Ectodermal cell (in vitro differentiated cells): ENCODE data around the gene KLHL3.

ENCODE experiments used
- H3K27ac ChIP-seq: 2 replicates; pipeline ENCODE4 v1.7.0; 2013; ENCODE audit warnings: mild to moderate bottlenecking, low read depth, low read length; ENCODE audit not compliant: insufficient read depth, poor library complexity, severe bottlenecking
- H3K27me3 ChIP-seq: 2 replicates; pipeline ENCODE4 v1.7.0; 2013; ENCODE audit warnings: mild to moderate bottlenecking, low read length; ENCODE audit not compliant: insufficient read depth, control insufficient read depth, poor library complexity, severe bottlenecking
- H3K36me3 ChIP-seq: one replicate; pipeline ENCODE4 v1.7.0; 2013; ENCODE audit warnings: low read length; ENCODE audit not compliant: control insufficient read depth, insufficient read depth
- H3K4me1 ChIP-seq: one replicate; pipeline ENCODE4 v1.7.0; 2013; ENCODE audit warnings: low read length; ENCODE audit not compliant: control insufficient read depth, insufficient read depth
- H3K4me3 ChIP-seq: 2 replicates; pipeline ENCODE4 v1.7.0; 2013; ENCODE audit warnings: low read depth, low read length, control low read depth; ENCODE audit not compliant: insufficient read depth
- H3K9me3 ChIP-seq: 2 replicates; pipeline ENCODE4 v1.7.0; 2013; ENCODE audit warnings: mild to moderate bottlenecking, low read length, moderate library complexity; ENCODE audit not compliant: control insufficient read depth
- WGBS, 2 experiments: methylation state at CpG; one replicate each; pipeline ENCODE4 v1.1.7; 2013; ENCODE audit warnings: missing lambda C conversion rate in 2 of 2; 5-methylcytosine and 5-hydroxymethylcytosine counted together

KLHL3 gene

DNA sequence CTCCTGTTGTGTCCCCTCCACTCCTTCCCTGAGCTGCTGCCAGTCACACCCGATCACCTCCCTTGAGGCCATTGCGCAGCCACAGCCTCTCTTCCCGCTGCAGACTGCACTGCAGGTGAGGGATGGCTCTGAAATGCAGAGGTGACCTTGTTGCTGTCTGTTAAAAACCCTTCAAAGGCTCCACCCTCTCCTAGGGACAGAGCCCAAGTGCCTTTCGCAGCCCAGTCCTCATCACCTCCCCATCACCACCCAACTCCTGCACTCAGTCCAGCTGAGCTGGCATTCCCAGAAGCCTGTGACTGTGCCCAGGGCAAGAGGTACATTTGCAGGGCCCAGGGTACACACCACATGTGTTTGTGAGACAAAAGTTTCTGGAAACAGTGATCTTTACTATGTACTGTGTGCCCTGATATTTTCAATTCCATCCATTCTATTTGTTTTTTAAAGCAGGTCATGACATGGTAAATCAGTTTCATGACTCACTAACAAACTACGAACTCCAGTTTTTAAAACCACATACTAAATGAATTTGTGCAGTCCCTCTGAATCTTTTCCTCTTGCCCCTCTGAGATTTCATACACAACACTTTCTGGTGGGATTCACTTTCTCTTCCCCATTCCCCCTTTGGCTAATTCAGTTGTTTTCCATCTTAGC lies 163.7 kb downstream of the KLHL3 start:
- H3K27ac ChIP-seq: no peak overlapping the region
- no peaks in the 10 kb centered on the region for H3K4me1 ChIP-seq
- H3K4me3 ChIP-seq: no peak overlapping the region
- WGBS, 2 experiments: 94 to 95% methylated on average over 5 of the region's 5 CpGs
- no peaks in the 10 kb centered on the region for H3K9me3 ChIP-seq
- H3K27me3 ChIP-seq: no peaks in the 10 kb centered on the region
- H3K36me3 ChIP-seq: no peaks in the 10 kb centered on the region

DNA sequence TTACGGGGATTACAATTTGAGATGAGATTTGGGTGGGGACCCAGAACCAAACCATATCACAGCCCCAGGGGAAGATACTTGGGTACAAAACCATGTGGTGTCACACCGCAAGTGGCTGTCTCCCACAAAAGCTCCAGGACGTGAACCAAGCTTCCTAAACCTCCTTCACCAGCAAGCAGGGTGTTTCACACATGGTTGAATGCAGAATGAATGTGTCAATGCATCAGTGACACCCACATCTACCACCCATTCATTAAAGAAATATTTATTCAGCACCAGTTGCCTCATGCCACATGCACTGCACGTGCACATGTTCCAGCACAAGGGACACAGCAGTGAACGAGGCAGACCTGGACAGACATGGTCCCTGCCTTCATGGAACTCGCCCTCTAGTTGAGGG lies 165.8 kb downstream of the KLHL3 start:
- Histone ChIP-seq H3K9me3 (no peaks in the 10 kb centered on the region), H3K36me3 (no peaks in the 10 kb centered on the region), H3K4me3 (no peak overlapping the region), H3K27me3 (no peaks in the 10 kb centered on the region), H3K4me1 (no peaks in the 10 kb centered on the region), H3K27ac (no peak overlapping the region)
- 93 to 96% methylated on average over 6 of the region's 6 CpGs for whole genome bisulfite sequencing, 2 experiments
